ENCODE data around the gene TNIP1.

DNA sequence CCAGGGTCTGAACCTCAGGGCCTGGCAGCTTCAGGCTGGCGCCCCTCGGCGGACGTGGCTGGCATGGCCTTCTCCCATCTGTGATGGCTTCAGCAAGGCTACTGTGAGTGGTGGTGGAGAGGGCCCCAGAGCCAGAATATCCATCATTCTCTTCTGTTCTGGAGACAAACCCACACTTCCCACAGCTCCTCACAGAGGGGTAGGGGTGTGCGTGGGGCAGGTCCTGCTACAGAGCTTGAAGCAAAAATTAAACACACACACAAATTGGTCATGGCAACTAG is 50.8 kb downstream of the TNIP1 start:
- TF ChIP-seq POLR2A (IDR thresholded peaks at IDR 0.05; ENCODE audit: low read depth, low read length) (no peak), SPI1 (IDR thresholded peaks at IDR 0.05; ENCODE audit: low read depth, low read length) (no peak), POLR2AphosphoS5 (IDR thresholded peaks at IDR 0.05; ENCODE audit: low read depth, low read length) (no peak)

Measured in GM12891 (cell line).